Testis (tissue), 3 donors: ENCODE results near the gene COTL1. TPM values are rescaled to one million over a fixed set of nuclear protein-coding genes. Genes with fewer than 3 reads are reported as not detected.
"Not testable (repeated sequence)": the region's sequence is repeated elsewhere in the genome, so short reads cannot be mapped to it uniquely, and the experiment has no call there.

ENCODE experiments used
- DNase-seq: peaks from one replicate; pipeline ENCODE4 v3.0.0-alpha.2; 2019
- H3K27ac ChIP-seq, 2 donors: fragments of 200-600 bp; sonication (generic); one replicate each; pipeline ENCODE4 v1.5.1; 2019
- H3K27me3 ChIP-seq: fragments of 200-600 bp; sonication (generic); one replicate; pipeline ENCODE4 v1.5.1; 2019
- H3K36me3 ChIP-seq: fragments of 200-600 bp; sonication (generic); one replicate; pipeline ENCODE4 v1.5.1; 2017; ENCODE audit warnings: low read depth; ENCODE audit errors: missing control alignments
- H3K4me1 ChIP-seq: fragments of 200-600 bp; sonication (generic); one replicate; pipeline ENCODE4 v1.5.1; 2019
- H3K4me3 ChIP-seq, 2 donors: fragments of 200-600 bp; sonication (generic); one replicate each; pipeline ENCODE4 v1.5.1; 2017 to 2019
- H3K9me3 ChIP-seq: fragments of 200-600 bp; sonication (generic); one replicate; pipeline ENCODE4 v1.5.1; 2017
- CTCF ChIP-seq, 3 experiments: fragments of 450-650 bp in 2 of 3; fragments of 200-600 bp in 1 of 3; sonication (generic) in 1 of 3; IDR thresholded peaks; one replicate each; pipeline ENCODE4 v1.5.1; 2016 to 2019; ENCODE audit warnings: antibody characterized with exemption in 3 of 3, mild to moderate bottlenecking in 2 of 3, moderate library complexity in 1 of 3
- POLR2A ChIP-seq: fragments of 450-650 bp; IDR thresholded peaks from one replicate; pipeline ENCODE4 v1.6.1; 2017; ENCODE audit warnings: antibody characterized with exemption, mild to moderate bottlenecking, moderate library complexity
- WGBS, 2 donors: methylation state at CpG; one replicate each; pipeline ENCODE4 v1.1.5; 2018; 5-methylcytosine and 5-hydroxymethylcytosine counted together
- intact Hi-C: fragments of 100-400 bp; cut with DNase I; formaldehyde crosslinking; loops from one replicate; pipeline ENCODE4 v1.15.1; 2023; ENCODE audit warnings: low total_unique reads
- polyA plus RNA-seq: library from polyadenylated mRNA; stranded (reverse); fragments of 350-450 nt; fragmentation: Illumina TruSeq; extraction: RNeasy Lipid Tissue Mini Kit (QIAGEN cat#74804); gene quantifications from one replicate; pipeline ENCODE4 v1.2.3, GENCODE V29; 2014; ENCODE audit warnings: low read depth, low replicate concordance; ENCODE audit not compliant: insufficient read depth
- total RNA-seq, 2 donors: library from RNA; depleted of rRNA; stranded (reverse); fragments of >200 nt; gene quantifications; one replicate each; pipeline ENCODE4 v1.2.3, GENCODE V29; 2016

COTL1 gene
- total and polyA plus RNA-seq, 3 donors from 2014 or later = 56.9 to 124 (median 61.9) TPM

- intact Hi-C loops = no loop called here
- no peaks in the 10 kb centered on the region for H3K27me3 ChIP-seq
- no peaks in the 10 kb centered on the region for H3K4me1 ChIP-seq
- no peaks in the 10 kb centered on the region for H3K36me3 ChIP-seq
- no peak overlapping the region for H3K4me3 ChIP-seq
- no peak for DNase-seq
- H3K9me3 ChIP-seq = no peaks in the 10 kb centered on the region
- WGBS, 2 donors = 79 to 95% methylated on average over 7 of the region's 7 CpGs
- TF ChIP-seq POLR2A (no peak), CTCF (IDR thresholded peaks at IDR 0.05) (no peak)
- H3K27ac ChIP-seq = no peak overlapping the region
These were observed 56.6 kb downstream of the COTL1 start for GRCh38 chr16:84561291-84561690.

- no peak for TF ChIP-seq CTCF (IDR thresholded peaks at IDR 0.05)
- TF ChIP-seq POLR2A = no peak
- H3K4me1 ChIP-seq = no peaks in the 10 kb centered on the region
- no peaks in the 10 kb centered on the region for H3K9me3 ChIP-seq
- no peaks in the 10 kb centered on the region for H3K27me3 ChIP-seq
- 94 to 97% methylated on average over 5 of the region's 5 CpGs for WGBS, 2 donors
- no peak overlapping the region for H3K27ac ChIP-seq
- no peak overlapping the region for H3K4me3 ChIP-seq
- intact Hi-C loops = no loop called here
- DNase-seq = no peak
- no peaks in the 10 kb centered on the region for H3K36me3 ChIP-seq
These were observed 57.6 kb downstream of the COTL1 start for GRCh38 chr16:84560269-84560668.

- no peaks in the 10 kb centered on the region for H3K36me3 ChIP-seq
- no peaks in the 10 kb centered on the region for H3K9me3 ChIP-seq
- intact Hi-C loops = no loop called here
- TF ChIP-seq POLR2A (no peak), CTCF (IDR thresholded peaks at IDR 0.05) (no peak)
- no peaks in the 10 kb centered on the region for H3K4me1 ChIP-seq
- WGBS, 2 donors = 87 to 90% methylated on average over 3 to 14 of the region's 14 CpGs
- no peak overlapping the region for H3K4me3 ChIP-seq
- H3K27me3 ChIP-seq = no peaks in the 10 kb centered on the region
- DNase-seq = no peak
- H3K27ac ChIP-seq = no peak overlapping the region
These were observed 58.5 kb downstream of the COTL1 start for GRCh38 chr16:84559311-84559932.

- H3K27ac ChIP-seq, DNase-seq, H3K4me1 ChIP-seq, H3K9me3 ChIP-seq, H3K4me3 ChIP-seq, intact Hi-C loops, H3K36me3 ChIP-seq, H3K27me3 ChIP-seq: not testable (repeated sequence)
- 90 to 96% methylated on average over 4 to 5 of the region's 5 CpGs for WGBS, 2 donors
These were observed 59.0 kb downstream of the COTL1 start for GRCh38 chr16:84558850-84559249.

GRCh38 chr16:84557504-84557903, 60.4 kb downstream of the COTL1 start:
- no peak for DNase-seq
- no peaks in the 10 kb centered on the region for H3K36me3 ChIP-seq
- 76 to 81% methylated on average over 6 of the region's 6 CpGs for WGBS, 2 donors
- no peaks in the 10 kb centered on the region for H3K9me3 ChIP-seq
- H3K4me3 ChIP-seq = no peak overlapping the region
- H3K27ac ChIP-seq = no peak overlapping the region
- H3K27me3 ChIP-seq = no peaks in the 10 kb centered on the region
- H3K4me1 ChIP-seq = no peaks in the 10 kb centered on the region
- intact Hi-C loops = no loop called here
- no peak for TF ChIP-seq CTCF (IDR thresholded peaks at IDR 0.05)
- no peak for TF ChIP-seq POLR2A
